NCI-H82 (cell line): ENCODE measurements around the gene MICALL2.

Experiments used
- DNase-seq: peaks from one replicate; lab custom pipeline; 2025; lab: John Stamatoyannopoulos, UW

The MICALL2 gene

GRCh38 chr7:1468203-1468602, 8.9 kb upstream of the MICALL2 start:
- DNase-seq: no peak

DNA sequence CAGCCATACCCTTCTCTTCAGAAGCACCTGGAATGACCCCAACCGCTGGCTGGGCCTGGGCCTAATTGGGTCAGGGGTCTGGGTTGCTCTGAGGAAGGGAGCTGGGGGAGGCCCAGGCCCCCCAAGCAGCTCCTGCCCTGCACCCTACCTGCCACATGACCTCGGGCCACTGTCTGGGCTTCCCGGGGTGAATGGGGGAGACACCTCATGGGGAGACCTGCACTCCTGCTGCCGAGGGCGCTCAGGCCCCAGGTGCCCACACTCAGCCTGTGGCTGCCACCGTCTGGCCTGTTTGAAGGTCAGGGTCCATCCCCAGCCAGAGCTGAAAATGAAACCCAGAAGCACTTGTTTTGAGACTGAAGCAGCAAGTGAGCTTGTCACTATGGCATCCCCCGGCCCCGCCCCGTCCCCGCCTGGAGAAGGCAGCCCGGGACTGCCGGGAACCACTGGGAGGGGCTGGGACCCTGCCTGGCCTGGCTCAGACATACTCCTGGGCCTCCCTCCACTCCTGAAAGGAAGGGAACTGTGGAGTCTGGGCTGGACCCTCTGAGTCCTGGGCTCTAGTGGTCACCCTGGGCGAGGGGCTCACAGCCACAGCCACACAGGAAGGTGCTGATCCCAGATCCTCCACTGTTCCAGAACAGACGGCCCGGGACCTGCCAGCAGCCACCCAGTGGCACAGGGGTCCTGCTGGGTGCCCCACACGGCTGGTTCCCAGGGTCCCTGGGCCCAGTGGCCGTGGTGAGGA, 7.4 kb upstream of the MICALL2 start:
- DNase-seq: peak; percentile 26

DNA sequence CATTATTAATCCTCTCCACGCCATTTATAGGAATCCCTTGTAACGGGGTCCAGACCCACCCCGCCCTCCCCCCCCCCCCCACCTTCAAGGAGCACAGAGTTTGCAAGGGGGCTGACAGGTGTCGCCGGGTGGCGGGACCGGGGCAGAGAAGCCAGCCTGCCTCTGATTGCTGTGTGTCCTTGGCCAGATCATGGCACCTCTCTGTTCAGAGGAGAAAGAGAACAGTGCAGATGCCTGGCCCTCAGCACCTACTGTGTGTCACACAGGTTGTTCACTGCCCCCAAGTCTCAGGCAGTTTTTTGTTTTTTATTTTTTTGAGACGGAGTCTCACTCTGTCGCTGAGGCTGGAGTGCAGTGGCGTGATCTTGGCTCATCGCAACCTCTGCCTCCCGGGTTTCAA, 5.4 kb upstream of the MICALL2 start:
- DNase-seq: no peak

- DNase-seq: no peak
Observed at GRCh38 chr7:1463676-1464223, 4.5 kb upstream of the MICALL2 start.

DNA sequence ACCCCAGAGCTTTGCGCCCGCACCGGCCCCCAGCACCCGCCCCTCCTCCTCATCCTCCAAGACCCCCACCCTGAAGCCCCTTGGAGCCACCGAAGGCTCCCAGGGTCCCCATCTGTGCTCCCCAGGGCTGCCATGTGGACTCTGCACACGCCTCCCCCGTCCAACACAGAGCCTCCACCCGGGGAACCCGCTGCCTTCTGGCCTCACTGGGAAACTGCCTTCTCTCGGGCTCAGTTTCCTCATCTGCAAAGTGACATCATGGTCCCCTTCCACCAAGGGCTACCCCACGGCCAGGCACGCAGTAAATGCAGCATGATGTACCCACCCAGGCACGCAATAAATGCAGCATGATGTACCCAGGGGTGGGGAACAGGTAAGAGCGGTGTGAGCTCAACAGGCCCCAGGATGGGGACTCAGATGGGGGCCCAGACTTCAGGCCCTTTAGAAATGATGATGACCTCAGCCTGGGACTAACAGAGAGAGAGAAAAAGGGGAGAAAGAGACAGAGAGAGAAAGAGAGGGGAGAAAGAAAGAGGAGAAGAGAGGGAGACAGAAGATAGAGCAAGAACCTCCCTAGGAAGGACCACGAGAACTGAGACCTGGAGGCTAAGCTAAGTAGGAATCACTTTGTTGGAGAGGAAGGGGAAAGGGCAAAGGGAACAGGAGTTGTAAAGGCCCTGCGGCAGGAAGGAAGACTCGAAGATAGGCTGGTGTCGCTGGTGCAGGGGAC, 2.5 kb upstream of the MICALL2 start:
- DNase-seq: no peak

GRCh38 chr7:1460821-1461645, 1.8 kb upstream of the MICALL2 start:
- DNase-seq: peak; percentile 31

- no peak for DNase-seq
Observed at GRCh38 chr7:1459920-1460820, 900 bp upstream of the MICALL2 start.

DNA sequence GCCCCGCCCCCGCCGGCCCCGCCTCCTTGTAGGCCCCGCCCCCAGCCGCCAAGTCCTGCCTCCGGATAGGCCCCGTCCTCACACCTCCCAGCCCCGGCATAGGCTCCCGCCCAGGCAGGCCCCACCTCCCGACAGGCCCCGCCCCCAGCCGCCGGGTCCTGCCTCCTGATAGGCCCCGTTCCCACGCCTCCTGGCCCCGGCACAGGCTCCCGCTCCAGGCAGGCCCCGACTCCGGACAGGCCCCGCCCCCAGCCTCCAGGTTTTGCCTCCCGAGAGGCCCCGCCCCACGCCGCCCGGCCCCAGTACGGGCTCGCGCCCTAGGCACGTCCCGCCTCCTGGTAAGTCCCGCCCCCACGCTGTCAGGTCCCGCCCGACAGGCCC, 232 bp upstream of the MICALL2 start:
- DNase-seq: peak; percentile 98

- DNase-seq: no peak
Observed at GRCh38 chr7:1457949-1458682, 1.2 kb downstream of the MICALL2 start.

GRCh38 chr7:1457059-1457948, 2.0 kb downstream of the MICALL2 start:
- no peak for DNase-seq

- no peak for DNase-seq
Observed at GRCh38 chr7:1455955-1456354, 3.3 kb downstream of the MICALL2 start.

DNA sequence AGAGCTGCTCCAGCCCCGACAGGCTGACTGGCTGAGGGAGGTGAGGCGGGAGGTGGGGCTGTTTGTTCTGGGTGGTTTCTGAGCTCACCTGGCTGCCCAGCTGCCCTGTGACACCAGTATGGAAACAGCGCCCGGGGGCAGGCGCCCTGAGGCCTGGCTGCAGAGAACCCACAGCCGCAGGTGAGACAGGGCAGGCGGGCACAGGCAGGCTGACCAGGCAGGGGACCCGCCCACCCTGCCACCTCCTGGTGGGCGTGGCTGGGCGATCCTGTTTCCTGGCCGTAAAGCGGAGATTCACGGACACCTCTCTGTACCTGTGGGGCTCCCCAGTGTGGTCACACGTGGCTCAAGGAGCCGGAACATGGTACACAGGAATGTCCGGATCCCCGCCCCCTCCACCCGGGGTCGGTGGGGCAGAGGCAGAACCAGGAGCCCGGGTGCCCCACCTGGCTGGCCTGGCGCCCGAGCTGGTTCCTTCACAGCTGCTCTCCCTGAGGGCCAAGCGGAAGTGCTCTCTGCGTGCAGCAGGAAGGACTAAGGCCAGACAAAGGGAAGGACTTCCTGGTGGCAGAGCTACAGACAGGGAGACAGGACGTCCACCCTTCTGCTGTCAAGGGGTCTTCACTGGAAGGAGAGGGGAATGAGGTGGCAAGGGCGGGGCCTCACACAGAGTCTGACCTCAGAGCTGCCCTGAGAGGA, 3.9 kb downstream of the MICALL2 start:
- no peak for DNase-seq

GRCh38 chr7:1454542-1454941, 4.7 kb downstream of the MICALL2 start:
- DNase-seq: no peak

DNA sequence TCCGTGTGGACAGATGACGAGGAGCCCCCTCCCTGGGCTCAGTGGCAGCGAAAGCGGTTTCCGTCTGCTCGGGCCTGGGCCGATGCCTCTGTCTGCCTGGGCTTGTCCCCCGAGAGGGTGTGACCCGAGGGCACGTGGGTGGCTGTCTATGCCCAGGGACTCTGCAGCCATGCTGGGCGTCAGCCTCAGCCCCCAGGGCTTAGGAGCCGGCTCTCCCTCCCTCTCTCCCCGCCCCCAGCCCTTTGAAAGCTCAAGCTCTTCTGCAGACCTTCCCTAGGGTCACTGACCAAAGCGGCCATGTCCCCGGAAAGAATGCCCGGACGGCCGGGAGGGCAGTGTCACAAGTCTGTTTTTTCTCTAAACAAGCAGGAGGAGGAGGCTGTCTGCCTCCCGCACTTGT, 7.1 kb downstream of the MICALL2 start:
- no peak for DNase-seq

DNA sequence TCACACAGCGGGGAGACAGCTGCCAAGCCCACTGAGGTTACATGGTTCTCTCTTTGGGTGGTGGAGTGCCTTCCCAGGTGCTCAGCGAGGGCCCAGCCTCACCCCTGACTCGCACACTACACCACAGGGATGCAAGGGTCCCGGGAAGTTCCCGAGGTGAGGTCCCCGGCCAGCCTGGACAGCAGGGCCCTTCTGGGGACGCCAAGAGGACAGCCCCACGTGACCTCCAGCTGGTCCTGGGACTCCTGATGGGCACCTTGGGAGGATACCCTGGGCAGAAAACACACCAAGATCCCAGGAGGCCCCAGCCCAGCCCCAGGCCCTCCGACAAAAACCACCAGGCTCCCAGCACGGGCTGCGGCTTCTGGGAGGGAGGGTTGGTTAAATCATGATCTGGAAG, 8.3 kb downstream of the MICALL2 start:
- DNase-seq: no peak

DNA sequence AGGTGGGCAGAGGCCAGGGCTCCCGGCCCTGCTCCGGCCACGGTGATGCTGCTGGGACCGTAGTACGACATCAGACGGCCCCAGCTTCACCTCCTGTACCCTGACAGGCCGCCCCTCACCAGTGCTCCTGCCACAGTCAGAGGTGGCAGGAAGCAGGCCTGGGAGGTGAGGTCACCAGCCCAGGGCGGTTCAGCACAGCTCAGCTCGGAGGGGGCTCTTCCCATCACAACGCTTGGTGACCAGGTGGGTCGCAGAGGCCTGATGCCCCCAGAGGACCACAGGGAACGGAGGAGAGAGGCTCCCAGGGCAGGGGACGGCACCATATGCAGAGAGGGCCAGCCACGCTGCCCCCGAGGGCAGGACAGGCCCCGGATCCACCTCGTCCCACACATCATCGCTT, 8.8 kb downstream of the MICALL2 start:
- DNase-seq: no peak

- no peak for DNase-seq
Observed at GRCh38 chr7:1449951-1450350, 9.3 kb downstream of the MICALL2 start.

GRCh38 chr7:1449501-1449900, 9.8 kb downstream of the MICALL2 start:
- no peak for DNase-seq

- DNase-seq: no peak
Observed at GRCh38 chr7:1448958-1449357, 10.3 kb downstream of the MICALL2 start.
